GM12874 (cell line): Measurements from ENCODE around the gene RPS6KA5.

Source experiments
- CTCF ChIP-seq: IDR thresholded peaks from 2 replicates; pipeline ENCODE4 v1.5.1; 2011; ENCODE audit warnings: low read depth, mild to moderate bottlenecking, control low read depth, low read length, moderate library complexity; ENCODE audit not compliant: insufficient read depth

RPS6KA5 gene

GRCh38 chr14:91008759-91009409 lies 51.6 kb downstream of the RPS6KA5 start:
- TF ChIP-seq CTCF, result no peak

GRCh38 chr14:91005716-91006115 lies 54.7 kb downstream of the RPS6KA5 start:
- no peak for TF ChIP-seq CTCF

- no peak for TF ChIP-seq CTCF
These were observed 55.5 kb downstream of the RPS6KA5 start for GRCh38 chr14:91004987-91005386.

GRCh38 chr14:90999299-90999698 lies 61.1 kb downstream of the RPS6KA5 start:
- no peak for TF ChIP-seq CTCF

- TF ChIP-seq CTCF, result no peak
These were observed 63.5 kb downstream of the RPS6KA5 start for GRCh38 chr14:90996967-90997366.

- no peak for TF ChIP-seq CTCF
These were observed 64.7 kb downstream of the RPS6KA5 start for GRCh38 chr14:90995785-90996184.

- TF ChIP-seq CTCF, result no peak
These were observed 66.6 kb downstream of the RPS6KA5 start for GRCh38 chr14:90993792-90994191.
